CD4-positive, alpha-beta T cell treated with Interleukin-17A for 1 hour (primary cell): ENCODE data around the gene ARPC1A.
"Not testable (repeated sequence)": the region's sequence is repeated elsewhere in the genome, so short reads cannot be mapped to it uniquely, and the experiment has no call there.

Source experiments
- DNase-seq: peaks from one replicate; pipeline ENCODE4 v3.0.0-alpha.2; 2020

ARPC1A gene

GRCh38 chr7:99325592-99326407, at the start of gene ARPC1A:
TSS of gene ARPC1A (plus strand) at chr7:99325898. CDS start at chr7:99333354, 7,456 bp downstream.
- peak; percentile 93 for DNase-seq

GRCh38 chr7:99278180-99278579, 47.5 kb upstream of the ARPC1A start:
- DNase-seq, result no peak

GRCh38 chr7:99284165-99284564, 41.5 kb upstream of the ARPC1A start:
- not testable (repeated sequence) for DNase-seq

GRCh38 chr7:99287779-99288534, 37.7 kb upstream of the ARPC1A start:
- DNase-seq, result no peak

GRCh38 chr7:99289185-99289584, 36.5 kb upstream of the ARPC1A start:
- DNase-seq, result no peak

- DNase-seq, result not testable (repeated sequence)
These were observed 35.5 kb upstream of the ARPC1A start for GRCh38 chr7:99290148-99290547.

GRCh38 chr7:99290980-99291607, 34.6 kb upstream of the ARPC1A start:
- no peak for DNase-seq

- no peak for DNase-seq
These were observed 33.6 kb upstream of the ARPC1A start for GRCh38 chr7:99292127-99292526.

- no peak for DNase-seq
These were observed 32.5 kb upstream of the ARPC1A start for GRCh38 chr7:99293167-99293566.

- no peak for DNase-seq
These were observed 32.0 kb upstream of the ARPC1A start for GRCh38 chr7:99293650-99294049.

- DNase-seq, result no peak
These were observed 29.2 kb upstream of the ARPC1A start for GRCh38 chr7:99296471-99296870.

GRCh38 chr7:99301496-99301895, 24.2 kb upstream of the ARPC1A start:
- DNase-seq, result no peak

- DNase-seq, result no peak
These were observed 20.0 kb upstream of the ARPC1A start for GRCh38 chr7:99305473-99306260.

GRCh38 chr7:99308461-99309074, 17.1 kb upstream of the ARPC1A start:
- no peak for DNase-seq

- DNase-seq, result no peak
These were observed 16.6 kb upstream of the ARPC1A start for GRCh38 chr7:99309111-99309510.

- no peak for DNase-seq
These were observed 15.7 kb upstream of the ARPC1A start for GRCh38 chr7:99310004-99310403.

GRCh38 chr7:99311702-99312101, 14.0 kb upstream of the ARPC1A start:
- DNase-seq, result no peak

- DNase-seq, result peak; percentile 73
These were observed 13.1 kb upstream of the ARPC1A start for GRCh38 chr7:99312316-99313203.

GRCh38 chr7:99313204-99313573, 12.5 kb upstream of the ARPC1A start:
- no peak for DNase-seq

- DNase-seq, result no peak
These were observed 11.2 kb upstream of the ARPC1A start for GRCh38 chr7:99314504-99314903.

- no peak for DNase-seq
These were observed 5.3 kb upstream of the ARPC1A start for GRCh38 chr7:99320371-99320770.
